ENCODE results near the gene PLA2G4B. TPM values are rescaled to one million over a fixed set of nuclear protein-coding genes. Genes with fewer than 3 reads are reported as not detected.

Gene PLA2G4B
- polyA plus RNA-seq, 3 donors: 7.2 to 21.2 (median 16.4) TPM

DNA sequence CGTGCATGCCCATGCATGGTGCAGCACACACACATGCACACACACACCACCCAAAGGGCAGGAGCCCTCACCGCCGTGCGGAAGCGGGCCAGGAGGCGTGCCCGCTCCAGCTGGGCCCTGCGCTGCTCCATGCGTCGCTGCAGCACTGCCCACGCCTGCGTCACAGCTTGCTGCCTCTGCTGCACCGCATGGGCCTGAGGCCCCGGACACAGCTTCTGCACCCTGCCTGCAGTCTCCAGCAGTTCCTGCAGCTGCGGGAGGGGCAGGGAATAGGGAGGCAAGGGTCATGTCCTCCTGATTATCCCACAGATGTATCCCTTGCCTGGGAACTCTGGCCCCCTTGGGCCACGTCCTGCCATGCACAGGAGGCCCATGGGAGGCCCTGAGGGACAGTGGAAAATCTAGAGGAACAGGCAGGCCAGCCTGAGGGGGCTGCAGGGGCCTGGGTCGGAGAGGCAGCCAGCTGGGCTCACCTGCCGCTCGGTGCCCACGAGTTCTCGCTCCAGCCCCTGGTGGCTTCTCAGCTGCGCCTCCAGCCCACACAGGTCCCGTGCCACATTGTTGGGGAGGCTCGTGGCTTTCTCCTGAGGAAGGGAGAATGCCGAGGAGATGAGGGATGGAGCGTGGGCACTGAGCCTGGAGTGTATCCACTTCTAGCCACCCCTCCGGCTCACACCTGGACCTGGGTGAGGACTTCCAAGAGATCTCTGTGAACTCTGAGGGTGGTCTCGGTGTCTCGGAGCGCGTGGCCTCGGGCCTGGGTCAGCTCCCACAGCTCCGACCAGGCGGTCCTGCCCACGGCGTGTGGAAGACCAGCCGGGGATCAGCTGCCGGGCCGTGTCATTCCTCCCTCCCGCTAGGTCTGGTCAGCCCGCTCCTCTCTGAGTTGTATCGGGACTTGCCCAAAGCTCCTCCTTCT lies 31.4 kb downstream of the PLA2G4B start:
- DNase-seq: no peak

DNA sequence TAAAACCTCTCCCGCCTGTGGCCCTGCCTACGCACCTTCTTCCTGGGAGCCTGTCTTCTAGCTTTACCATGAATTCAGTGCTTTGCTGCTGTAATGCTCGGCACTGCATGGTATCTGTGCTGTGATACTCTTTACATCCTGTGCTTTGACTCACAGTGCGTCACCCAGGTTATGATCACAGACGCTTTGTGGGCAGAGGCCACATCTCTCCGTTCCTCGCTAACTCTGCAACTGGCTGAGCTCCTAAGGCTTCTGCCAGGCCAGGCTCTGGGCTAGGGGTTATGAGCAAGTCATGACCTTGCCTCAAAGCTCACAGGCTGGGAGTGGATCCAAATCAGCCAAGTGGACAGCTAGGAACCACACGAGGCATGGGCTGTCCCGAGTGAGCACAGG lies 32.0 kb downstream of the PLA2G4B start:
- DNase-seq: no peak

DNA sequence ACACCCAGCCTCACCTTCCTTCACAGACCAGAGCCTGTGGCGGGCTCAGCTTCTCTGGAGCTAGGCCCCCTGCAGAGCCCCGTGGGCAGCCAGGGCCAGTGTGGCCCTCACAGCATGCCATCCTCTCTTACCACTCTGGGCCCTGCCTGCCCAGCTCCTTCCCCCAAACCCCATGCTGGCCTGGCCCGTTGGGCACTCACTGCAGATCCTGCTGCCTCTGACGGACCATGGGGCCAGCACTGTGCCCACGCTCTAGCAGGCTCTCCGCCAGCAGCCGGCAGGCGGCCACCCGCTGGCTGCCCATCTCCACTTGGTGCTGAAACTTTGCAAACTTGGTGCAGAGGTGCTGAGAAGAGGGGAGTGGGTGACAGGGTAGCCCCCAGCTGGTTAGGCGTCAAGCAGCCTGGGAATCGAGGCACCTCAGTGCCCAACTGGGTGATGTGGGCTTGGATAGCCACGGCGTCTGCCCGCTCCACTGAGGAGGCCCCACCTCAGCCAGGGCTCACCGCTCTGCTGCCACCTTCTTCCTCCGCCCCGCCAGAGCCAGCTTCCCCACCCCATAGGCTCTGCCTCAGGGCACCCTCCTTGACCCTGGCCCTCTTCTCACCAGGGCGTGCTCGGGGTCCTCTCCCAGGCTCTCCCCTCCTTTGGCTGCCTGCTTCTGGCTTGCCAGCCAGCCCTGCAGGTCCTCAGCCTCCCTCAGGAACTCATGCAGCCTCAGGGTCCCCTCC lies 32.7 kb downstream of the PLA2G4B start:
- no peak for DNase-seq

DNA sequence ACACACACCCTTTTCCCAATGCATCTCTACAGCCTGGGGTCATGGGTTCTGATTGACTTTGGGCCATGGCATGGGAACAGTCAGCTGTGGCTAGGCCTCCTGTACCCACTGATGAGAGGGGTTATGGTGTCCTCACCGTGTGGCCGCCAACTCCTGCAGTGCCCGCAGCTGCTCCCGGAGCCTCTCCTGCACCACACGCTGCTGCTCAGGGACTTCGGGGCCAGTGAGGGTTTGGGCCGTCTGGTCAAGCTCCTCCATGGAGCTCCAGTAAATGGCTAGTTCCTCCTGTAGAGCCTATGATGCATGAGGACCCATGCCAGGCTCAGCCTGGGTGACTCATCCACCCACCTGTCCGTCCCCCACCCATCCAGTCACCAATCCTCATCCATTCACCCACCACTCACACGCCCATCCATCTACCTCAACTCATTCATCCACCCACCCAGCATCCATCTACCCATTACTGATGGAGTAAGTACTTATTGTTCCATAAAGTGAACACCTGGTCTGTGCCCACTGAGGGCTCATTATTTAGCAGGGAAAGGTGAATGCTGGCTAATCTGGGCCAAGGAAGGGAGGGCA lies 33.6 kb downstream of the PLA2G4B start:
- DNase-seq: no peak

DNA sequence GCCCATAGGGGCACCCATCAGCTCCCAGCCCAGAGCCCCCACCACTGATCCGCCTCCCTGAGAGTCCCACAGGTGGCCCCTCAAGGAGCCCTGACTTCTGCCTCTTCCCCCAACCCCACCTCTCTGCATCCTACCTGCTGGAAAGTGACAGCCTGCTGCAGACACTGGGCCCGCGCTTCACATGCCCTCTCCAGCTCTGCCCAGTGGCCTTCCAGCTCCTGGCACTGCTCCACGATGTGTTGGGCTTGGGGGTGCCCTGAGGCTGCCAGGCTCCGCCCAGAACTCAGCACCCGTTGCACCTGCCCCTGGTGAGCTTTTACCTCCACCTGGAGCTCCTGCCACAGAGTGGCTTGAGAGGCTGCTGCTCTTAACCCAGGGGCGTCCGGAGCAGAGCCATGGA lies 35.1 kb downstream of the PLA2G4B start:
- DNase-seq: no peak

DNA sequence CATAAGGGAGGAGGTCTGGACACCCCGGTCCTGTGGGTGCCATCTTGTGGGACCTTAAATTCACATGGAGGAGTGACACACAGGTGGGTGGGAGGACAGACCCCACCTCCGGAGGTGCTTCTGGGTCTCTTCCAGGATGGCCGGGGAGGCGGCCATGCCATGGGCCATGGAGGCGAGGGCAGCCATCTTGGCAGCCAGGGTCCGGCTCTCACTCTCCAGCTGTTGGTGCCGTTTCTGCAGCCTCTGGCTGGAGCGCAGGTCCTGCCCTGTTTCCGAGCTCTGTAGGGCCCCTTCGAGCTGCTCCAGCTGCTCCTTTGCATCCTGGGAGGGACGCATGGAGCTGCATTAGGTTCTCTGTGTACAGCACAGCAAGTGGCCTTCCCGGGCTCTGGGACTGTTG lies 36.1 kb downstream of the PLA2G4B start:
- DNase-seq: no peak

DNA sequence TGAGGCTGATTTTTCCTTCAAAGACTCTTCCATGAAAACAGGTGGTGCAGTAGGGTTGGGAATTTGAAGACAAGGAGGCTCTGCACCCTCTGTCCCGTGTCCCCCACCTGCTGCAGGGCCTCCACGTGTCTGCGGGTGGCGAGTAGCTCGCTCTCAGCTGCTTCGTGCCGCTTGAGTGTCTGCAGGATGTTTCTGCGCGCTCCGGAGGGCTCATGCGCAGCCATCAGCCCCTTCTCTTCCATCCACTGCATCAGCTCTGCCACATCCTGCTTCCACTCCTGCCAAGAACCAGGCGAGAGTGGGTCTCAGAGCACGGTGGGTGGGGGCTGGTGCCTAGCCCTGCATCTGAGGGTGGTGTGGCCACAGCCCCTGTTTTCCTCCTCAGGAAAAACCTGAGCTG lies 37.4 kb downstream of the PLA2G4B start:
- DNase-seq: no peak

DNA sequence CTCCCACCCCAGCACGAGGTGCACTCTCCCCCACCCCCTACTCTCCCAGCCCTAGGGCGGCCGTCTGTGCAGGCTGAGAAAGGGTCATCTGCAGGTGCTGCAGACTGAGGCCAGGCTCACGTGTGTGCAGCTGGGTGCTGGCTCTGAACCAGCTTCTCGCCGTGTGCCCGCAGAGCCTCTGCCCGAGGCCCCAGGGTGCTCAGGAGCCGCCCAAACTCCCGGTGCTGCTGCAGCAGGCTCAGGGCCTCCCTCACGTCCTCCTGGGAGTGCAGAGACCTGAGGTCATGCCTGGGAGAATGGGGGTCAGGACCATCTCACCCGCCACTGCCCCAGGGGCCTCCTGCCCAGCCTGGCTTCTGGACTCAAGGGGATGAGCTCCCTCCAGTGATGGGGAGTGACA lies 38.0 kb downstream of the PLA2G4B start:
- no peak for DNase-seq

DNA sequence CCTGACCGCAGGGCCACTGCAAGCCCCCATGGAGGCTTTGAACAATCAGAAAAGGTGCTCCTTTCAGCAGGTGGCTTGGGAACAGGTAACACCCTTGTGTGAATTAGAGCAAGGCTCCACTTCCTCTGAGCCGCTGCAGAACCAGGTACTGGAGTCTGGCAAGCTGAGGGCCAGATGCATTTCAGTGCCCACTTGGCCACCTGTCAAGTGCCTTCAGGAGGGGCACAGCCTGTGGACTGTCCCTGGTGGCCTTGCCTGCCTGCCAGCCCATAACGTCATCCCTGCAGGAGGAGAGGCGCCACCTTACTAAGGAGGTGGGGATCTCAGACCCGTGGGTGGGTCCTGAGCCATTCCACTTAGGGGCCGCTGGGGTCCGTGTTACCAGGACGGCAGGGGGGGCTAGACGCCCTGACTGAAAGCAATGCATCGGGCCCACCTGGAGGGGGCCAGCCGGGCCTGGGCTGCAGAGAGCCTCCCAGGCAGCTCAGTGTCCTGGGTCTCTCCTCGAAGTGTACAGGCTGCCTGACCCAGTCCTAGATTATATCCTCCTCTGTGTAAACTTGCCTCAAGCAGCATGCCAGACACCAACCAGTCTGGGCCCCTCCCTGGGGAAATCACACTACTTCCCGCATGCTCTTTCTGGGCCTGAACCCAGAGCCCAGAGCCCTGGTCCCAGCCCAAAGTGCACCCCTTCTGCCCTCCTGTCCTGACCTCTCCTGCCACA lies 39.1 kb downstream of the PLA2G4B start:
- no peak for DNase-seq

DNA sequence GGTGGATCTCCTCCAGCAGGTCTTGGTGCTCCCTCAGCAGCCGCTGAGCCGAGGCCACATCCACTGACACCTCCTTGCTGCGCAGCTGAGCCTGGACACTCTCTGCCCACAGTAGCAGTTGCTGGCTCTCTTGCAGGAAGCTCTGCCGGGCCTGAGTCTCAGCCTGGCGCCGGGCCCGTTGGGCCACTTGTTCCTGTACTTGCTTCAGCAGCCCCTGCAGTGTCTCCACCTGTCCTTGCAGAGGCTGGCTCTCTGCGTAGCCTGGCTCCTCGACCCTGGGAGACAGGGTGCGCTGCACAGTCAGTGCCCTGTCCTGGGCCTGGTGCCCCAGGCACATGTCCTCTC lies 39.7 kb downstream of the PLA2G4B start:
- no peak for DNase-seq

DNA sequence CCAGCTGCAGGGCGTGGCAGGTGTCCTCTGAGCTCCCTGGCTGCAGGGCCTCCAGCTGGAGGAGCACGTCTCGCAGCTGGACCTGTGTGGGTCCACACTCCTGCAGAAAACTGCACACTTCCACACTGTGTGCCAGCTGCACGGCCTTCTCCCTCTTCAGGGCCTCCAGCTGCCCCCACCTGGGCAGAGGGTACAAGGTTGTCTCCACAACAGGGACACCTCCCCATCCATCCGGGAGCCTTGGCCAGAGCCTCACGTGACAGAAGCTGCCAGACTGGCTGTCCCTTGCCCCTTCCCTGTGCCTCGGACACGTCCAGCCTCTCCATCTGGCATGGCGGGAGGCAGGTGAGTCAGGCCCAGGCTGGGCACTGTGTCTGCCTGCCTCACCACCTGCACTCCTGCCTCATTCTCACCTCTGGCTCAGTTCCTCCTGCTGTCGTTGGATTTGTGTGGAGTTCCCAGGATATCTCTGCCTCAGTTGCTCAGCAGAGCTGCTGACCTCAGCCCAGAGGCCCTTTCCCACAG lies 40.7 kb downstream of the PLA2G4B start:
- DNase-seq: no peak

DNA sequence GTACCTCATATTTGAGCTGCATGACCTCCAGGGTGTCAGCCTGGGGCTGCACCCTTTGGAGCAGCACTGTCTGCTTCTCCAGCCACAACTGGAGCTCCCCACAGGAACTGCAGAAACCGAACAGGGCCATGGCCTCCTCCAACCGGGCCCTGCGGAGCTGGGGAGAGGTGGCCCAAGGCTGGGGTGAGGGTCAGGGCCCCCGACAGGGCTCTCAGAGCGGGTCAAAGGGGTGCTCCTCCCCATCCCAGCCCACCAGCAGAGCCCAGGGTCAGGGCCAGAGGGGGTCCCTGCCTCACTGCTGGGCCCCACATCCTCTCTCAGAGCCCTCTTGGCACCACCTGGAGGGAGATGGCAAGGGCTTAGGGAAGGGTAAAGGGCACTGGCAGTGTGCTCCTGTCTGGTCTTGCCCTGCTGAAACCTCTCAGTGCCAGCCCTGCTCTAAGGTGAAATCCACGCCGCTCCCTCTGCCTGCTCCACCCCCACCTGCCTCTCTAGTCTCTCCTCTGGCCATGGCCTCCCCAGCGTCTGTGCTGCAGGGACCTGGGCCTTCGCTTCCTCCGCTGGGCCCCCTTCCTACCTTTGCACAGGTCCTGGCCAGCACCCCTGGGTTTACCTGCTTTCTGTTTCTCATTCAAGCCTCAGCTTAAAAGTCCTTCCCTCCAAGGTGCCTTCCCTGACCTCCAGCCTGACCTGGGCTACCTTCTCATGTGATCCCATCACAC lies 41.7 kb downstream of the PLA2G4B start:
- DNase-seq: no peak

DNA sequence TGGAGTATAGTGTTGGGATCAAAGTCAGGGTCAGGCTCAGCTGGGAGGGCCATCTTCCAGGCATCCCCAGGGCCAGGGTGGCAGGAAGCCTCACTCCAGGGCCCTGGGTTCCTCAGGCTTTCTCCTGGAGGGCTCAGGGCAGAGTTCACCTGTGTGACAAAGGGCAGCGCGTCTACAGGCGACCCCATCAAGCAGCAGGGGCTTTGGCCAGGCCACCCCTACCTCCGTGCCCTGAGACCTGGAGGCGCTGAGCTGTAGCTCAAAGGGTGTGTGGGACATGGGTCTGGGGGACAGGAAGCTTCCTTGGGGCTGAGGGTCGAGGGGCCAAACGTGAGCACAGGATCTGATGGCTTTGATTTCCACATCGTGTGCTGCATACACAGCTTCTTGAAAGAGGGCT lies 42.4 kb downstream of the PLA2G4B start:
- DNase-seq: no peak

DNA sequence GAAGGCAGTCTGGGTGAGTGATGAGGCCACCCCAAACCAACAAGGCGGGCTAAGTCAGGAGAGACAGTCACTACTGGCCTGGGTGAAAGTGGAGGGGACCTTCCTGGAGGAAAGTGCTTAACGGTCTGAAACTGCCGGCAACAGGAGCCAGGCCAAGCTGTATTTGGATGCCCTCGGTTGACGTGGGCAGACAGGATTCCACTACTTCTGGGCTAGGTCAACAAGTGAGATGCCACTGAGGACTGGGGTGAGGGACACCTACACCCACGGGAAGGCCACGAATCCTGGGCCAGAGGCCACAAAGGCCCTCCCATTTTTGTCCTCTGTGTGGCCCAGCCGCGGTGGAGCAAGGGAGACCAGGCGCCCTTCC lies 42.9 kb downstream of the PLA2G4B start:
- DNase-seq: no peak

DNA sequence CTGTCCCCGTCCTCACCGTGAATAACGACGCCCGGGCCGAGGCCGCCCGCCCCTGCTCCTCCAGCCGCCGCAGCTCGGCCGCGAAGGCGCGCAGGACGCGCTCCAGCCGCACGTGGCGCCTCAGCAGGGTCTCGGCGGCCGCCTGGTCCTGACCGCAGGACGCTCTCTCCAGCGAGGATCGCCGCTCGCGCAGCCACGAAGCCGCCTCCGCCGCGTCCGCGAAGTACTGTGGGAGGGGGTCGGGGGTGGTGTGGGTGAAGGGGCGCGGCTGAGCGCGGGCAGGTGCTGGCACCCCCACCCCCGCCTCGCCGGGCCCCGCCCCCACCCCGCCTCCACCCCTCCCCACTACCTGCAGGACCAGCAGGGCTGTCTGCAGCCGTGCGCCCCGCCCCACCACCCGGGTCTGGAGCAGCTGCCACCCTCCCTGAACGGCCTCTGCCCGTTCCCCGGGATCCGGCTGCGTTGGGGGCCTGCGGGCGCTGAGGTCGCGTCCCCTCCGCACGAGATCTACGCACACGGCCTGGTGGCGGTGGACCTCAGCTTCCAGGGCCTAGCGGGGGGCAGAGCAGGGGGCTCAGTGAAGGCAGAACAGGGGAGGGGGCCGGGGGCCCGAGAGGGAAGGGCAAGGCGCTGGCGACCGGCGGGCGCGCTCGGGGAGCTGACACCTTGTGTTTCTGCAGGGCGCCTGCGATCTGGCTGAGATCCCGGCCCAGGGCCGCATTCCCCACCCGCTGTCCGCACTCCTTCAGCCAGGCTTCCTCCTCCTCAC lies 43.5 kb downstream of the PLA2G4B start:
- no peak for DNase-seq

DNA sequence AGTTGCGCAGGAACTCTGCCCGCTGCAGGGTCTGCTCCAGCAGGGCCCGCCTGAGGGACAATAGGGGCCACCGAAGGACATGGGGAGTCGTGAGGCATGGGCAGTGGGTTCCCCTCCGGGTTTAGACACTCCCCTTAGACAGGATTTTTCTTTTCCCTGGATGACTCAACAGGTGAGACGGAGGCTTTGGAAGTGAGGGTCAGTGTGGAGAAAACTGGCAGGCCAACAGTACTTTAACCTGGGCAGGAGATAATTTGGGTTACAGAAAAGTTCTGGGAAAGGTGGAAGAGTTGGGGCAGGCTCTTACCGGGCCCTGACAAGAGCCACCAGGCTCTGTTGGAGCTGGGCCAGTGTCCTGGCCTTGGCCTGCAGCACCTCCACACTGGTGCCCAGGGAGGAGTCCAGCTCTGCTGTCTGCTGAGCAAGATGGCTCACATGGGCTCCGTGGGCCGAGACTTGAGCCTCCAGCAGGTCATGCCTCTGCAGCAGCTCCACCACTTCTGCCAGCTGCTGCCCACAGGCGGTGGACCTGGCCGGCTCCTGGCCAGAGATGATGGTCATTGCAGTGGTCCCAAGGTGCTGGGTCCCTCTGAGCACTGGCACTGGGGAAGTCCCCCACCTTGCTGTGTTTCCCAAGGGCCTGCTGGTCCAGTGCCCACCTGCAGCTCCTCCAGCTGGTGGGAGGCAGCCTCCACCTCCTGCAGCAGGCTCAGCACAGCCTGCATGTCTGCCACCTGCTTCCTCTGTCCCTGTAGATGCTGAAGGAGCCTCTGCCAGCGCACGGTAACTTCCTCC lies 44.2 kb downstream of the PLA2G4B start:
- no peak for DNase-seq

DNA sequence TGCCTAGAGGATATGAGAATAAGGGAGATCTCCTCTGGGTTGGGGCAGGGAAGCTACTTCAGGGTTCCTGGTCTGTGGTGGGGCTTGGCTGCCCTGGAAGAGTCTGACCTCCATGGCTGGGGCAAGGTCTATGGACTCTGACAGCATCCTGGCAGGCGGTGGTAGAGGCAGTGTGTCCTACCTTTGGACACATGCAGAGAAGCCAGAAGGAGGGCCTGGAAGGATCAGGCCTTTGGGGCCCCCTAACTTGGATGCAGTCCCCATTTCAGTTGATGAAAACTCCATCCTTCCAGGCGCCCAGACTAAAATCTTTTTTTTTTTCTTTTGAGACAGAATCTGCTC lies 44.8 kb downstream of the PLA2G4B start:
- no peak for DNase-seq

DNA sequence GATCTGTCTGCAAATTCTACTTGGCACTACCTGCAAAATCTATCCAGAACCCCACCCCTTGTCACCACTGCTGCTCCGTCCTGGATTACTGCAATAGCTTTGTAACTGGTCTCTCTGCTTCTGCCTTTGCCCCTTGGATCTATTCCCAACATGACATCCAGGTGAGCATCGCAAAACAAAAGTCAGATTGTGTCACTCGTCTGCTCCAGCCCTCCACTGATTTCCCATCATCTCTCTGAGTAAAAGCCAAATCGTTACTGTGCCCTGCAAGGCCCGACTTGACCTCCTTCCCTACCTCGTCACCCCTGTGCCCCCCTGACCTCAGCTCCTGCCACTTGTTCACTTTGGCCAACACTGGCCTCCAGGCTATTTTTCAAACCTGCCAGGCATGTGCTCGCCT lies 45.8 kb downstream of the PLA2G4B start:
- no peak for DNase-seq

DNA sequence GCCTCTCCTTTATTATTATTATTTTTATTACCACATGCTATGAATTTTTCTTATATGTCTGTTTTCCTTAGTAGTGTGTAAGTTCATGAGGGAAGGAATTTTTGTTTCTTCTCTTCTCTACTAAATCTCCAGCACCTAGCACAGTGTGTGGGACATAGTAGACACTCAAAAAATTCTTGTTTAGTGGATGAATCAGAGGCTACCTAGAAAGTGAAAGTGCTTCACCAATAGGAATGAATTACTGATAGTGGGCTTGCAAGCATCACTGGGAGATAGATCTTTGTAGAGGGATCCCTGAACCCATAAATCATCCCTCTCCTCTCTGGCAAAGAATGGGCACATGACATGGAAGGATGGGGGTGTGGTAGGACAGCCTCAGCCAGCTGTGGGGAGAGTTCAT lies 46.7 kb downstream of the PLA2G4B start:
- DNase-seq: no peak

DNA sequence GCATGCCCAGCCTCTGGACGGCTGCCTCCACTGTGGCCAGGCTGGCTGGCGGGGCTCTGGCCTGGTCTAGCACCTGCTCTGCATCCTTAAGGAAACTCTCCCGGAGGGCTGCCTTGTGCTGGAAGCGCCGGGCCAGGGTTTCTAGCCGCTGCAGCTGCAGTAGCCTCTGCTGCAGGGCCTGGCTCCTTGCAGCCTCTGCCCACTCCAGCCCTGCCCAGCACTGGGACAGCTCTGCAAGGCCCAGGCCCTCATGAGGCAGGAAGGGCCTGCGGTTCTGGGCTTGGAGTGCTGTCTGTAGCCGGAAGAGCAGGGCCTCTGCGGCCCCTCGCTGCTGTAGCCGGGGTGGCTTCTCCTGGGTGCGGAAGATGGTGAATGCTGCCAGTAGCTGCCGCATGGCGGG lies 47.2 kb downstream of the PLA2G4B start:
- DNase-seq: no peak
